Endothelial cell of umbilical vein (primary cell): ENCODE results near the gene ZDHHC19. TPM values are rescaled to one million over a fixed set of nuclear protein-coding genes. Genes with fewer than 3 reads are reported as not detected.
"Not testable (repeated sequence)": the region's sequence is repeated elsewhere in the genome, so short reads cannot be mapped to it uniquely, and the experiment has no call there.

ENCODE experiments used
- BruUV-seq: library from RNA; stranded (reverse); fragments of 400-500 nt; replicated peaks from 2 replicates; lab custom pipeline; 2021; lab: Mats Ljungman, UMichigan
- CTCF ChIA-PET: fragments of 300-600, 350-600 bp; sonication (Branson Sonifier 250); formaldehyde crosslinking; loops from one replicate; lab custom pipeline; 2021; ENCODE audit warnings: antibody characterized with exemption, inconsistent platforms; lab: Charles Lee
- POLR2A ChIA-PET: fragments of 300-600, 350-600 bp; sonication (Branson Sonifier 250); formaldehyde crosslinking; loops from one replicate; lab custom pipeline; 2021; ENCODE audit warnings: antibody characterized with exemption, inconsistent platforms; lab: Charles Lee
- DNase-seq: peaks from one replicate; pipeline ENCODE4 v3.0.0-alpha.2; 2011; ENCODE audit warnings: low read depth, low spot score
- FAIRE-seq: peaks from 2 replicates; lab custom pipeline; 2011; peaks lifted over from hg19 to GRCh38; lab: Jason Lieb, UNC
- H2AFZ ChIP-seq: 2 replicates; pipeline ENCODE4 v1.6.0; 2012; ENCODE audit warnings: low read depth, low read length, control low read depth, inconsistent platforms
- H3K27ac ChIP-seq: 2 replicates; pipeline ENCODE4 v1.5.1; 2011; ENCODE audit warnings: low read depth, mild to moderate bottlenecking, control low read depth, low read length, moderate library complexity; ENCODE audit not compliant: insufficient read depth
- H3K27me3 ChIP-seq, 2 experiments: 2 replicates each; pipeline versions ENCODE4 v1.6.0 to v1.6.1; 2011; ENCODE audit warnings: low read length in 2 of 2, mixed read lengths in 1 of 2; ENCODE audit not compliant: control insufficient read depth in 2 of 2, insufficient read depth in 2 of 2
- H3K36me3 ChIP-seq, 2 experiments: 2 replicates in 1 of 2; 3 replicates in 1 of 2; pipeline ENCODE4 v1.5.1; 2011; ENCODE audit warnings: low read length in 2 of 2, mild to moderate bottlenecking in 1 of 2, moderate library complexity in 1 of 2; ENCODE audit not compliant: control insufficient read depth in 2 of 2, insufficient read depth in 2 of 2; ENCODE audit errors: extremely low read depth in 1 of 2
- H3K4me1 ChIP-seq: 3 replicates; pipeline ENCODE4 v1.5.1; 2011; ENCODE audit warnings: mild to moderate bottlenecking, low read length; ENCODE audit not compliant: control insufficient read depth, insufficient read depth; ENCODE audit errors: extremely low read depth
- H3K4me2 ChIP-seq: 2 replicates; pipeline ENCODE4 v1.6.1; 2011; ENCODE audit warnings: low read length, control low read depth, mixed read lengths; ENCODE audit not compliant: insufficient read depth
- H3K4me3 ChIP-seq, 3 experiments: fragments of 200-600 bp in 1 of 3; sonication (generic), shearing (Covaris generic) in 1 of 3; replicated peaks in 1 of 3; 2 replicates each; pipeline ENCODE4 v1.5.1; 2011 to 2016; ENCODE audit warnings: control low read depth in 3 of 3, low read length in 3 of 3, mild to moderate bottlenecking in 2 of 3, inconsistent platforms in 1 of 3, low read depth in 1 of 3, moderate library complexity in 1 of 3; ENCODE audit not compliant: insufficient read depth in 1 of 3
- H3K79me2 ChIP-seq: 2 replicates; pipeline ENCODE4 v1.6.0; 2012; ENCODE audit warnings: low read length, inconsistent platforms; ENCODE audit not compliant: control insufficient read depth, insufficient read depth
- H3K9ac ChIP-seq: replicated peaks from 2 replicates; pipeline ENCODE3; 2011; ENCODE audit warnings: low read length, control low read depth; ENCODE audit not compliant: insufficient read depth; ENCODE audit errors: extremely low read depth
- H3K9me1 ChIP-seq: replicated peaks from 3 replicates; pipeline ENCODE4 v1.6.0; 2011; ENCODE audit warnings: mild to moderate bottlenecking, low read length; ENCODE audit not compliant: control insufficient read depth, insufficient read depth; ENCODE audit errors: extremely low read depth
- H3K9me3 ChIP-seq: replicated peaks from 2 replicates; pipeline ENCODE4 v1.5.1; 2012; ENCODE audit warnings: low read length, inconsistent platforms; ENCODE audit not compliant: control insufficient read depth, insufficient read depth
- H4K20me1 ChIP-seq: replicated peaks from 2 replicates; pipeline ENCODE3; 2011; ENCODE audit warnings: mild to moderate bottlenecking, low read length; ENCODE audit not compliant: control insufficient read depth, insufficient read depth; ENCODE audit errors: extremely low read depth
- EZH2 ChIP-seq: IDR thresholded peaks from 2 replicates; pipeline ENCODE4 v1.6.1; 2012; ENCODE audit warnings: borderline replicate concordance, low read depth, mild to moderate bottlenecking, moderate library complexity, low read length, inconsistent platforms; ENCODE audit not compliant: severe bottlenecking
- FOS ChIP-seq: IDR thresholded peaks from 2 replicates; pipeline ENCODE4 v1.6.1; 2011; ENCODE audit warnings: mild to moderate bottlenecking, low read length, moderate library complexity, borderline replicate concordance; ENCODE audit not compliant: insufficient read depth
- GATA2 ChIP-seq: IDR thresholded peaks from 2 replicates; pipeline ENCODE4 v1.7.0; 2011; ENCODE audit warnings: low read depth, mild to moderate bottlenecking, moderate library complexity, mixed read lengths, low read length; ENCODE audit not compliant: insufficient read length, insufficient read depth
- JUN ChIP-seq: IDR thresholded peaks from 2 replicates; pipeline ENCODE4 v1.6.1; 2011; ENCODE audit warnings: borderline replicate concordance, low read depth; ENCODE audit not compliant: insufficient read length, insufficient read depth
- MYC ChIP-seq: IDR thresholded peaks from one replicate; pipeline ENCODE4 v1.6.1; 2011; ENCODE audit warnings: mild to moderate bottlenecking, low read depth, low read length
- POLR2AphosphoS5 ChIP-seq: IDR thresholded peaks from 2 replicates; pipeline ENCODE4 v1.6.1; 2012; ENCODE audit warnings: low read depth, mild to moderate bottlenecking, control low read depth, low read length, moderate library complexity; ENCODE audit not compliant: insufficient read depth
- dilution Hi-C: fragments of 300-500 bp; cut with MboI; formaldehyde crosslinking; loops from one replicate; pipeline ENCODE4 v1.15.0; 2019; ENCODE audit warnings: low sequenced_read_pairs; ENCODE audit not compliant: extremely low pct_ligation_motif_present
- intact Hi-C: fragments of 100-400 bp; cut with micrococcal nuclease; formaldehyde crosslinking; loops from one replicate; pipeline ENCODE4 v1.10.0; 2022
- polyA plus RNA-seq, 4 experiments: library from polyadenylated mRNA; depleted of rRNA in 3 of 4; stranded (reverse) in 3 of 4; unstranded in 1 of 4; fragments of >200 nt; gene quantifications; 2 replicates each; pipeline versions ENCODE4 v1.2.1 to v1.2.3, GENCODE V29; 2011 to 2012; ENCODE audit warnings: missing spikeins in 1 of 4
- total RNA-seq: library from RNA; stranded (reverse); gene quantifications from 2 replicates; pipeline ENCODE4 v1.2.3, GENCODE V29; 2021
- TF ChIP-seq, protein P1 (sequence below), 2 donors: IDR thresholded peaks; 1 replicate in 1 of 2; 2 replicates in 1 of 2; pipeline ENCODE4 v1.5.1; 2011; ENCODE audit warnings: low read length in 2 of 2, mild to moderate bottlenecking in 2 of 2, moderate library complexity in 2 of 2, control low read depth in 1 of 2, inconsistent platforms in 1 of 2, low read depth in 1 of 2; ENCODE audit not compliant: insufficient read depth in 1 of 2; ENCODE audit errors: extremely low read depth in 1 of 2

The ZDHHC19 gene
- total and polyA plus RNA-seq, 2 donors (not counting 3 experiments of a cell fraction or from before 2014, with no cell fraction given) = not detected

DNA sequence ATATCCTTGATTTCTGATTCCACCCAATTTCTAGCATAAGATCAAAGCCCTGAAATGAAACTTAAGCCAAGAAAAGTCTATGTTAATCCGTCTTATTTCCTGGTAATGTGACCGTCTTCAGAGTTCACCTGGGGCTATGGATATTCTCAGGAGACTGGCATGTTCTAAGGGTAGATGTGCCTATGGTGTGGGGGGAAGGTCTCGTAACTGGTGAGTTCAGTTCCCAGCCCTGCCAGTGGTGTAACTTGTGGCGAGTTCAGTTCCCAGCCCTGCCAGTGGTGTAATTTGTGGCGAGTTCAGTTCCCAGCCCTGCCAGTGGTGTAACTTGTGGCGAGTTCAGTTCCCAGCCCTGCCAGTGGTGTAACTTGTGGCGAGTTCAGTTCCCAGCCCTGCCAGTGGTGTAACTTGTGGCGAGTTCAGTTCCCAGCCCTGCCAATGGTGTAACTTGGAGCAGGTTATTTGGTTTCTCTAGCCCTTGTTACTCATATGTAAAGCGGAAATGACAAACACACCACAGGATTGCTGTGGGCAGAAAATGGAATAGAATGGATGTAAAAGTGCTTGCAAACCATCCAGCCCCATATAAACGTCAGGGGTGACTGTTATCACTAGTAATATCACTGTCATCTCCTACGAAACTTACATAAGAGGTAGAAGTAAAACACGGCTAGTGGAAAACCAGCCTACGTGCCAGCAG lies 35.6 kb upstream of the ZDHHC19 start:
- POLR2A ChIA-PET = no interaction called here
- CTCF ChIA-PET = interaction anchor here (2.1 kb wide), 1 partner anchor 276 kb away, joined by 7 read pairs; no protein-coding TSS in a partner anchor
- no peak for FAIRE-seq

DNA sequence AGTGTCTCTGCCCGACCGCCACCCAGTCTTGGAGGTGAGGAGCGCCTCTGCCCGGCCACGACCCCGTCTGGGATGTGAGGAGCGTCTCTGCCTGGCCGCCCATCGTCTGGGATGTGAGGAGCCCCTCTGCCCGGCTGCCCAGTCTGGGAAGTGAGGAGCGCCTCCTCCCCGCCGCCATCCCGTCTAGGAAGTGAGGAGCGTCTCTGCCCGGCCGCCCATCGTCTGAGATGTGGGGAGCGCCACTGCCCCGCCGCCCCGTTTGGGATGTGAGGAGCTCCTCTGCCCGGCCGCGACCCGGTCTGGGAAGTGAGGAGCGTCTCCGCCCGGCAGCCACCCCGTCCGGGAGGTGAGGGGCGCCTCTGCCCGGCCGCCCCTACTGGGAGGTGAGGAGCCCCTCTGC lies 33.0 kb upstream of the ZDHHC19 start:
- CTCF ChIA-PET, H3K27ac ChIP-seq, dilution Hi-C loops, H3K4me1 ChIP-seq, H3K9me3 ChIP-seq, H2AFZ ChIP-seq, POLR2A ChIA-PET, DNase-seq, H3K4me3 ChIP-seq, H3K79me2 ChIP-seq, BruUV-seq, H3K4me2 ChIP-seq, H3K27me3 ChIP-seq, H3K9ac ChIP-seq, H3K9me1 ChIP-seq, intact Hi-C loops, H4K20me1 ChIP-seq, FAIRE-seq: not testable (repeated sequence)
- H3K36me3 ChIP-seq = peaks cover 18 to 23% of the 10 kb centered on the region in 2 experiments

More for the DNA sequence above, 35.6 kb upstream of the ZDHHC19 start:
- no peaks in the 10 kb centered on the region for H3K9me1 ChIP-seq
- no peaks in the 10 kb centered on the region for H3K27me3 ChIP-seq
- peaks cover 12 to 16% of the 10 kb centered on the region in 2 experiments for H3K36me3 ChIP-seq
- BruUV-seq = no TSS peak
- dilution Hi-C loops = no loop called here
- no peak for DNase-seq
- no peaks in the 10 kb centered on the region for H3K9me3 ChIP-seq
- TF ChIP-seq EZH2 = no peak
- TF ChIP-seq, protein P1, sequence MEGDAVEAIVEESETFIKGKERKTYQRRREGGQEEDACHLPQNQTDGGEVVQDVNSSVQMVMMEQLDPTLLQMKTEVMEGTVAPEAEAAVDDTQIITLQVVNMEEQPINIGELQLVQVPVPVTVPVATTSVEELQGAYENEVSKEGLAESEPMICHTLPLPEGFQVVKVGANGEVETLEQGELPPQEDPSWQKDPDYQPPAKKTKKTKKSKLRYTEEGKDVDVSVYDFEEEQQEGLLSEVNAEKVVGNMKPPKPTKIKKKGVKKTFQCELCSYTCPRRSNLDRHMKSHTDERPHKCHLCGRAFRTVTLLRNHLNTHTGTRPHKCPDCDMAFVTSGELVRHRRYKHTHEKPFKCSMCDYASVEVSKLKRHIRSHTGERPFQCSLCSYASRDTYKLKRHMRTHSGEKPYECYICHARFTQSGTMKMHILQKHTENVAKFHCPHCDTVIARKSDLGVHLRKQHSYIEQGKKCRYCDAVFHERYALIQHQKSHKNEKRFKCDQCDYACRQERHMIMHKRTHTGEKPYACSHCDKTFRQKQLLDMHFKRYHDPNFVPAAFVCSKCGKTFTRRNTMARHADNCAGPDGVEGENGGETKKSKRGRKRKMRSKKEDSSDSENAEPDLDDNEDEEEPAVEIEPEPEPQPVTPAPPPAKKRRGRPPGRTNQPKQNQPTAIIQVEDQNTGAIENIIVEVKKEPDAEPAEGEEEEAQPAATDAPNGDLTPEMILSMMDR (IDR thresholded peaks at IDR 0.05; ENCODE audit: extremely low read depth in 1 of 2, insufficient read depth in 1 of 2, low read depth in 1 of 2, low read length in 2 of 2) = no peak
- TF ChIP-seq GATA2 = no peak
- no peak for TF ChIP-seq FOS
- no peak for TF ChIP-seq POLR2AphosphoS5
- TF ChIP-seq JUN = no peak
- TF ChIP-seq MYC = no peak
- H3K4me2 ChIP-seq = no peak overlapping the region
- no peaks in the 10 kb centered on the region for H4K20me1 ChIP-seq
- intact Hi-C loops = no loop called here
- peaks cover 3% of the 10 kb centered on the region for H3K79me2 ChIP-seq
- H3K27ac ChIP-seq = no peak overlapping the region
- H2AFZ ChIP-seq = no peak overlapping the region
- H3K9ac ChIP-seq = no peak overlapping the region
- no peaks in the 10 kb centered on the region for H3K4me1 ChIP-seq
- H3K4me3 ChIP-seq = no peak overlapping the region
